HG03439 (cell line): ENCODE data around the gene RELN.

Source experiments
- ATAC-seq: cut with Tn5 transposase; IDR thresholded peaks from one replicate; pipeline ENCODE4 v1.9.1; 2021; ENCODE audit warnings: mild to moderate bottlenecking, moderate library complexity; ENCODE audit not compliant: unreplicated experiment

RELN gene

DNA sequence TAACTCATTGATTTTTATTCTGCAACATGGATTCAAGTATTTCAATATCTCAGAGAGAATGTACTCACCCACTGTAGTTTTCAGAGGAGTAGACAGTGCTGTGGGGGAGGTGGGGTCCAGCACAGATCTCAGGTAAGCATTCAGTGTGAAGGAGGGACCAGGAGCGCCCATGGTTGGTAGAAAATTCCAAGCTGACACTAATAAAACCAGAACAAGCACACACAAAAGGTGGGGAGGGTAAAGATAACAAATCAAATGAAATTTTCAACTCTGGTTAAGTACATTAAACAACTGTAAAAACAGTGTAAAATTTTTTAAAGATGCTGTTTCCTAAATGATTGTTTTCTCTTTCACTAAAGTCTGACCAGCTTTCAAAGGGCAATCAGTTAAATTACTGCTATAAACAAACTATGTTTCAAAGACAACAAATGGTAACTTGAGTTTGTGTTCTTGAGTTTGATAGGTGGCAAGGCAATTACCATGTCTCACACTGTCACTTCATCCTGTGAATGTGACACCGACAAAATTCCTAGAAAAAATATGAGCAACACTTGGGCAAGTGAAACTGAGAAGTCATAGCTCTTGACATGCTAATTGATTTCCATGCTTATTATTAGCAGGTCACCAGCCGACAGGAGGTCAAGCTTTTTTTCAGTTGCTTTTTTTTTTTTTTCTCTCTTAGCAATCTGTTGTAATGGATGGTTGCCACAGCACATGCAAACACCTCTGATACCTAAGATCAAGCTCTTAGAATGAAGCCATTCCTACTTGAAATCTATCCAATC, 337.7 kb downstream of the RELN start:
- ATAC-seq = no peak

DNA sequence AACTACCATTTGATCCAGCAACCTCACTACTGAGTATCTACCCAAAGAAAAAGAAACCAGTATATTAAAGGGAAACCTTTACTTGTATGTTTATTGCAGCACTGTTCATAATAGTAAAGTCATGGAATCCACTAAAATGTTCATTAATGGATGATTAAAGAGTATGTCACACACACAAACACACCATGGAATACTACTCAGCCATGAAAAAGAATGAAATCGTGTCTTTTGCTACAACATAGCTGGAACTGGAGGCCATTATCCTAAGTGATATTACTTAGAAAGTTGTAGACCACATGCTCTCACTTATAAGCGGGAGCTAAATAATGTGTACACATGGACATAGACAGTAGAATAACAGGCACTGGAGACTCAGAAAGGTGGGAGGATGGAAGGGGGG, 340.4 kb downstream of the RELN start:
- ATAC-seq = no peak

DNA sequence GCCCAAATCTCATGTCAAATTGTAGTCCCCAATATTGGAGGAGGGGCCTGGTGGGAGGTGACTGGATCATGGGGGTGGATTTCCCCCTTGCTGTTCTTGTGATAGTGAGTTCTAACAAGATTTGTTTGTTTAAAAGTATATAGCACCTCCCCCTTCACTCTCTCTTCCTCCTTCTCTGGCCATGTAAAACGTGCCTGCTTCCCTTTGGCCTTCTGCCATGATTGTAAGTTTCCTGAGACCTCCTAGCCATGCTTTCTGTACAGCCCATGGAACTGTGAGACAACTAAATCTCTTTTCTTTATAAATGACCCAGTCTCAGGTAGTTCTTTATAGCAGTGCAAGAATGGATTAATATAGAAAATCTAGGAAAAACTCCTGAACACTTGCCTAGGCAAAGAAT, 341.3 kb downstream of the RELN start:
- ATAC-seq = no peak

DNA sequence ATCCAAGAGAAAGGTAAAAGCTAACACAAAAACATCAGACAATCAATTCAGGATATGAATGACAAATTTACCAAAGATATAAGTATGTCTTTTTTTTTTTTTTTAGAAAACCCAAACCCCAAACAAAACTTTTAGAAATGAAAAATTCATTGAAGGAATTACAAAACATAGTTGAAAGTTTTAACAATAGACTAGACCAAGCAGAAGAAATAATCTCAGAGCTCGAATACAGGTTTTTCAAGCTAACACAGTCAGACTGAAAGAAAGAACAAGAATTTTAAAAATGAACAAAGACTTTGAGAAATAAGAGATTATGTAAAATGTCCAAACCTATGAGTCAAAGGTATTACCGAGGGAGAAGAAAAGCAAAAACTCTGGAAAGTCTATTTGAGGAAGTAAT, 345.1 kb downstream of the RELN start:
- no peak for ATAC-seq

DNA sequence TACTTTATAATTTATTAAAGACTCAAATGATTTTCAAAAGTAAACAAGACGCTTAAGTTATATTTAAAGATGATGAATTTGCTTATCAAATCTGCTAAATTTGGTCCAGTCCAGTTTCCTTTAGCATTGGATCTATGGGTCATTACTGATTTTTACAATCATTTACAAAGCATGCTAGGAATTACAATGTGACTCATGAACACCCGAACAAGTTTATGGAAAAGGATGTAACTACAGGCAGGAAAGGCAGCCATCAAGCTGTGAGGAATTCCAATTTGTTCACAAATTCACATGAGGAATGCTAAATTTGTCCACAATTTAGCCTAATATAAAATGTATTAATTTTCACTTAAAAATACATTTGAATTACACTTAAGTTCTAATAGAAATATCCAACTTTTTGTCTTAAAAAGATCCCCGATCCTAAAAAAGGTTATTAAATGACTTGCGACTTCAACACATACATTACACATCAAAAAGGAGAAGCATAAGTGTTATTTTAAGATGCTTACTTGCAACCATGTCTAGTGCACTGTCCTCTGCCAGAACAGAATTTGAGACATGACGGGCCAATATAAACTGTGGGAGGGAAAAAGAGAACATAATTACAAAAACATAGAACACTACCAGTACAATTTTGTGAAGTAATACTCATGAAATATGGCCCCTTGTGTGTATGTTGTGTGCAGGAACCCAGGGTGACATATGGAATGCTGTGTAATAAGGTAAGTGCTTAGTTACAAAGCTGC, 349.3 kb downstream of the RELN start:
- ATAC-seq = no peak

DNA sequence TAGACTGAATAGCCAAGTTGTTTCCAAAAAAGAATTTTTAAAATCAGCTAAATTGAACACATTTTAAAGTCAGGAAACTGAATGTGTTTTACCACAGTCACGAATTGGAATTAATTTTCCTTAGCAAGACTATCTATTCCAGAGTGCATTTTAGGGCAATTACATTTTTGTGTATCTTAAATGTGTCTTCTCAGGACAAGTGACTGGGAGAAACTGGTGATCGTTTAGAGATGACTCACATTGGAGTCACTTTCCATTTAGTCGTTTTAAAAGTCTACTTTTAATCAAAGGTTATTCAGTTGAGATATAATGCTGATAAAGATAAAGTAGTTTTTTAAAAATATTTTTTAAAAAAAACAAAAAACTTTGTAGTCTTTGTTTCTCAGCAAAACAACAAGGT, 351.7 kb downstream of the RELN start:
- ATAC-seq = no peak

DNA sequence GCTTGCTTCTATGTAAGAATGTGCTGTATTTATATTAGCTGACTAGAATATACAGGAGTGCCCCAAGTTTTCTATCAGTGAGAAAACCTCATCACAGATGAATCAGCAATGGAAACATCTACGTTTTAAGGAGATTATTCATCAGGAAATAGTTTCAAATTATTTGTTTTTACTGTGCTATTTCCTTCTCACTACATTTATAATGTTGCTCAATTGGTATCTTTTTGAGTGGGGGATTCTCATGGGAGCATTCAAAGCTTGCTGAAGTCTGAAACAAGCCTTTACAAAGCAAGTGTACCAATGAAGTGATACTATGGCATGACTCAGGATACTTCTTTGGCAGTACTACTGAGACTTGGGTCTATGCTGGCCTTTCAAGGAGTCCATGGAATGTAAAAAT, 352.4 kb downstream of the RELN start:
- no peak for ATAC-seq

DNA sequence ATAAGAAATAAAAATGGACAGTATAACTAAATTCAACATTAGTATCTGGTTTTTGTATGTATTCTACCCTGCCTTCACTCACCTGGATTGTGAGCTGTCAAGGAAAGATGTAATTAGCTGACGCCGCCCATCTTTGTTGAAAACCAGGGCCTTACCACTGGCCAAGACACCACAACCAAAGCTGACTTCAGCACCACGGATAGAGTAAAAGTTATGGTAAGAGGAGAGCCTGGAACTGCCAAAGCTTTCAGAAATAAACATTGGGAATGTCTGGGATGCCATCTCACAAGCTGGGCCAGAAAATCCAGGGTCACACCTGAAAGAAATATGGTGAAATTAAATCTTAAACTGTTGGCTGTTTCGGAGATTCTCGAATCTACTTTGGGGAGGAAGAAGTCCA, 353.3 kb downstream of the RELN start:
- ATAC-seq = no peak

DNA sequence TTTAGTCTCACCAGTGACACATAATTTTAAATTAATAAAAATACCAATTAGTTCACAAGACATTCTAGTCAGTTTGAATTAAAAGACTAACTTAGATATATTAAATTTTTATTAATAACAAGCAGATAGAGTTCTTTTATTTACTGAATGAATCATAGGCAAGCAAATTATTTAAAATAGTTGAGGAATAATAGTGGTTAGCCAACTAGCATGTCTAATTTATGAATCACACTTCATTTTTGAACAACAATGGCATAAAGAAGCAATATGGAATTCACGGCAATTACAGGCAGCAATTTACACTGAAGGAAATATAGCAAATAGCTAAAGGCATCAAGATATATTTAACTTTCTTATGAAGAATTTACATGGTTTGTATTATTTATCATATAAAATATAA, 356.5 kb downstream of the RELN start:
- no peak for ATAC-seq

DNA sequence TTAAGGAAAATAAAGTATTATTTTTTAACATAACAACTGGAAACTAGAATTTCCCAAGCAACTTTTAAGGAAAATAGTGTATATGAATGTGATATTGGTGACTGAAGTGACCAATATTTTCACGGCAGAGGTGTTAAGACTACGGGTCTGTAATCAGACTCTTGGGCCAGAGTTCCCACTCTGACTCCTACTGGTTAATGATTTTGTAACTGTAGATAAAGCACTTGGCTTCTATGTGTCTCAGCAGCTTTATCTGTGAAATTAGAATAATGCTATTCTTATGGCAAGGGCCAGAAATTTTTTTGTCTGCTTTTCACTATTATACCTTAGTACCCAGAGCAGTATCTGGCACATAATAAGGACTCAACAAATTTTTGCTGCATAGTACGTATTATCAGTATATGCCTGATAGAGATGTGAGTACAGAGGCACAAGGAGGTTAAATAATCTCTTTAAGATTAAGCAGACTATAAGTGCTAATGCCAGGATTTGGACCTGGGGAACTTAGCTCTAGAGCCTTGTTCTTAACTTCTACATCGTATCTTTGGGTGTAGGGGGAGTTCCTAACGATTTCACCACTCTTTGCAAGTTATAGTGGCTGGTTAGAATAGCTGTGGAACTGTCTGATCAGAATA, 357.3 kb downstream of the RELN start:
- ATAC-seq = no peak

DNA sequence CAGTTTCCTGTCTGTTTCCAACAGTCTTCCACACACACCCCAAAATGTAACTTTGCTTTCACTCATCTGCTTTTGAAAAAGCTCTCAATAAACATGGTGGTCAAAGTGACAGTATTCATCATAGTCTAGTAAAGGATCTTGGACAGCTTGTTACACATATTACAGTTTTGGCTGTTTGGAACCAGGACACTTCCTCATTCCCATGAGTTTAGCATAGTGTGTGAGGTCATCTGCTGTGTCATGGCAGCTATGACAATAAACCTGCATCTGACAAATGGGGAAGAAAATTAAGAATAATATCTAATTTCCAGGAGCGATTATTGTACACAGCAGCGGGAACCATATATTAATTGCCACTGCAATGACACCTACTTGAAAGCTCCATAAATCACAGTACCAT, 359.1 kb downstream of the RELN start:
- ATAC-seq = no peak

DNA sequence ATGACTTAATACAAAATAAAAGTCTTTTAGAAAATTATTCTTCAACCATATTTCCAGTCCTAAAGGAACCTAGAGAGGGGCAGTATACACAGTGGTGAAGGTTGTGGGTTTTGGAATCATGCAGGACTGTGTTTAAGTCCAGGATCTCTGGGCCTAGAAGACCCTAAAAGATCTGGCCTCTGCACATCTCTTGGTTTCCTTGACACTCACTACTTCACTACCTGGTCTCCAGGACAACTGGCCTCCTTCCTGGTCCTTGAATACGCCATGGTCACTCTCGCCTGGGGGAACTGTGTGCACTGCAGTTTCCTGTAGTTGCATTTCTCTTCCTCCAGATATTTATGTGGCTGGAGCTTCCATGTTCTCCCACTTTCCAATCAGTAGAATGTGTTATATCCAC, 360.7 kb downstream of the RELN start:
- ATAC-seq = no peak

DNA sequence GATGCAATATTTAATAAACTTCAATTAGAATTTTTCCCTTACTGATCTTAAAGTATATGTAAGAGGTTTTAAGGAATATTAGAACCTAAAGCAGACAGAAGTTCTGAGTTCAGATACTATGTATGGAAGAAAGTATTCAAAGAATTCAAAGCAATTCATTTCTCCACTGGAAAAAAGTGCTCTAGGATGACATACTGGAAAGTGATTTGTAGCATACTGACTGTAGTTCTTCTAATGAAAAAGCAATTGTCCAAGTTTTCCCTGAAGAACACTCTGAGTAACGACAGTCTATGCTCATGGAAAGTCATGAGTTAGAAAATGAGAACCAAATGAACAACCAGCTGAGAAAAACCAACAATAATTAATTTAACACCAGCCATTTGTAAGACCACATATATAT, 362.7 kb downstream of the RELN start:
- no peak for ATAC-seq

DNA sequence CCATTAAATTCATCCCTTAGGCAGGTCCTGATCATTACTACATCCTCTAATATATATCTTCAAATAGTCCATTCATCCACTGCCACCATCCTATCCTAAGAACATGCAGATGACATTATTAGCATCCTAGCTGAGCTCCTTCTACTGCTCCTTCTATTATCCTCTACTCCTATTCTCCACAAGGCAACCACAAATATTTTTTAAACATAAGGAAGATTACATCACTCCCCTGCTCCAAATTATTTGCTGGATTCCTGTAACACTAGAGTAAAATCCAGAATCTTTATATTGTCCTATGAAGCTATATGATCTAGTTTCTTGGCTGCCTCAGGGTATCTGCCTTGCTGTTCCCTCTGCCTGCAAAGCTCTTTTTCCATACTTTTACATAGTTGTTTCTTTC, 367.2 kb downstream of the RELN start:
- no peak for ATAC-seq

DNA sequence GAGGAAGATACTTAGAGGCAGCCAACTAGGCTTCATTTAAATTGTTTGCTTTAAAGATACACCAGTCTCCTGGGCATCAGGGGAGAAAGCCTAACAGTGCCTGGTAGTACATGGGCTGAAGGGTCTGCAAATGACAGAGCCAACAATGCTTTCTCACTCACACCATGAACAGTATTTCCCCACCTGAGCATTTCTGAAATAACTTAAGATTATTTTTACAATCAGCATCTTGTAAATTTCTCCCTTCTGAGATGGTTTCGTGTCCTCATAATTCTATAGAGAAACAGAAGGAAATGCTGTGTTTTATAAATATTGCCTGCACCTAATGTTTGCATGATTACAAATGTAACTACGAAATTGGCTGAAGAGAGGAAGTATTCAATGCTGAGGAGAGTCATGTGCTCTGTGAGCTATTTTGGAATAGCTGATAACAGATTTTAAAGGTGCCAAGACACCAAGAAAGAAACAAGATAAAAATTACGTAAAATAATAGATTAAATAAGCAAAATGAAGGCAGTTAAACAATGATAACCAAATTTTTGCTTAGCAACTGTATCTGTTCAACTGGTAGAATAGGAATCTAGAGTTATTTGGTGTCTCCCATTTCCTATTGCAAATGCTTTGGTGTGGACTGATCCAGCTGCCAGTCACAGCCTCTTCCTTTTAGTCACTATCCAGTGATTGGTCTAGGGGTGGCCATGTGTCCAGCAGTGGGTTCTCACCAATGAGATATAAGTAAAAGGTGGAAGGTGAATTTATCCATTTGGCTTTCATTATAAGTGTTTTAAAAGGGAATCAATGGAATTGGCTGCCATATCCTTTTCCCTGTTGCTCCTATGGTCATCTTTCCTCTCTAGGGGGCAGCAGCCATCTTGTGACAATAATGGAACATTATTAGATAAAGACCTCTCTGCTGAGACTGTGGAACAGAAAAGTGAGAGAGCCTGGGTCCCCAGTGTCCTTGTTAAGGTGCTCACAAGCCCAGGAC, 375.5 kb downstream of the RELN start:
- ATAC-seq = no peak

DNA sequence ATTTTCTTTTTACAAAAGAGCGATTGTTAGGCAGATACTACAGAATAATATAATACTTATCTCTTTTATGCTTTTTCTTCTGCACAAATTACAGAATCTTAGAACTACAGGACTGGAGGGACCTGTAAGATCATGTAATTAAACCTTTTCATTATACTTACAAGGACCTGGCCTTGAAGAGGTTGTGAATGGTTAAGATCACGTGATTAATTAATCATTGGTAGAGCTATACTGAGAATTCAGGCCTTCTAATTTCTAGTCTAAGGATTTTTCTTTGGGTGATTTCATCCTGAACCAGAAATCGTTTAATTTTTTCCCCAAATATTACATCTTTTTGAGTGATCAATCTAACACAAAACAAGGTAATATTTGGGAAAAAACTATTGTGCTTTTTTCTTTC, 379.7 kb downstream of the RELN start:
- ATAC-seq = no peak

DNA sequence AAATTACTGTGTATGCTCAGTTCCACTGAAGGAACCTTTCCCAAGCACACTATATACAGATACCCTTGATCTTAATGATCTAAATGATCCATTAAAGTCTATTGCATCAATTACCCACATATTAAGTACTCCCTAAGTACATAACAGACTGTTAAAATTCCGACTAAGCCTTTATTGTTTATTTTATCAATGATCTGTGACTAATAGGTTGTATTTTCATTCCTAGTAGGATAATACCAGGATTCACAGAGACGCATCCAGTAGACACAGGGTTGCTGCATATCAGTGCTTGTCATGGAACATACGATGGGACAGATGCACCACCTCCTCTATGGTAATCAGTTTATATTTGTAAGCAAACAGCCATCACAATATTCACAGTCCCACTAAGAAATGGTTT, 383.8 kb downstream of the RELN start:
- ATAC-seq = no peak

DNA sequence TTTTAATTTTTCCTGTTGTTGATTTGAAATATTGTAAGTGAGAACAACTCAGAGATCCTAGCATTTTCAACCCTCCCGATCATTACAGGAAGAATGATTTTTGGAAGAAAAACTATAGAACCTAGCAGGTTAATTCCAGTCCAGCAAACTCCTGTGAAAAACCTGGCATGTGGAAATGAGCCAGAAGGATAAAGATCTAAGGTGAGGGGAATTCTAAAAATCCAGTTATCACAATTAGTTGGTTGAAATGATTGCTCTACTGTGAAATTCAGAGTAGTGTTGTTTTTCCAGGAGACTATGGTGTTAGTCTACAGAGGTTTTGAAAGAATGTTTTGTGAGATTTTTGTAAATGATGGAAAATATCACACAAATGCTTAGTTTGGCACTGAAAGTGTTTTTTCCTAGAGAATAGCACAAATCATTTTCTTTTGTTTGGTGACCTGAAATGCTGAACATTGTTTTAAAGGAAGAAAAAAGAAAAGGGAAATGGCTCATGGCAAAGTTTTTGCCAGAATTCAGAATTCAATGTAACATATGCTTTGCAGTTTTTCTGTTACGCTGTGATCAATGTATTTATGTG, 391.0 kb downstream of the RELN start:
- ATAC-seq = no peak

DNA sequence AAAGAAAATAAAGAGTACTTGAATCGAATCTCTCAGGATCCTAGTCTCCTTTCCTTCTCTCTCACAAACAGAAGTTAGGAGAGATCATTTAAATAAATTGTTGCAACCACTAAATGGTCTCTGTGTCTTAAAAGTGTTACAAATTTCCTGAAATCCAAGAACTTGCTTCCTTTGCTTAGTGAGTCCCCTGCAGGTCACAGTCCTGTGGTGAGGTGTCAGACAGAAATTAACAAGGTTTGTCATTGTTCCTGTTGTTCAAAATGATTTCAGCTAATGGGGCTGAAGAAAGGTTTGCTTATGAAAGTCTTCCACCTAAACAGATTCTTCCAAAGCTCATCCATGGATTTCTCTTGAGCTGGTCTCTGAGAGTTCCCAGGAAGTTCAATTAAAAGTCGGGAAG, 391.9 kb downstream of the RELN start:
- ATAC-seq = no peak

DNA sequence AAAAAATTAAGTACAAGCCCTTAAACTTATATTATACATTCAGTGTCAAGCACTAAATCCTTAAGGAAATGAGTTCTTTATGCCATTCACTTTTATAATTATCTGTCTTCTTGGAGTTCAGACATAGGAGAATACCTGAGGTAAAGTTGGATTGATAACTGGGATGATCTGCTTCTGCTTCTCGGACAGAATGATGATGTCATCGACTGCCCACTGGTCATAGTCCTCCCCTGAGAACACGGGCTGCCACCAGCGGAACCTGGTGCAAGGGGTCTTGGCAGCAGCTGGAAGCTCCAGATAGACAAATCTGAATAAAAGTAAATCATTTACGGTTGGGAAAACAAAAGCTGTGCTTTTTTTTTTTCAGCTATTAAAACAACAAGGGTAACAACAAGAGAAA, 395.3 kb downstream of the RELN start:
- no peak for ATAC-seq

DNA sequence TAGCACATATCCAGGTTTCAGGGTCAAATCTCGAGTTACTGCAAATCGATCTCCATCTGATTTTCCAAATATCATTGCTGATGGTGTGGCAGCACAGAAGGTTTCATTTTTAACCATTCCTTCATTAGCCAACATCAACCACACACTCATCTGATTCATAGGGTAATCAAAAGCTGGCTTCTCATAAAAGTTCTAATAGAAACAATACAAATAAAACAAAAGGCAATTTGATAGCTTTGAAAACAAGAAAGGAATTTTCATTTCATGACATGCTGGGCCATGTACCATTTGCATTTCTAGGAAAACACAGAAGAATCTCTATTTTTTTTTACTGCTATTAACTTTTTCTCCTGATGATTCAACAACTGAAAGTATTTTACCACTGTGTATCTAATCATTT, 395.8 kb downstream of the RELN start:
- ATAC-seq = no peak
